Subcutaneous abdominal adipose tissue (tissue), 5 donors: ENCODE measurements around the gene JADE1.
A peak's percentile ranks its signal among the peaks of the same experiment; 100 is the strongest.

ENCODE experiments used
- H3K27ac ChIP-seq: one replicate; pipeline ENCODE4 v1.7.0; 2013; ENCODE audit warnings: low read depth, mild to moderate bottlenecking, inconsistent platforms, low read length, moderate library complexity
- H3K27me3 ChIP-seq, 5 donors: one replicate each; pipeline ENCODE4 v1.7.0; 2013; ENCODE audit warnings: low read length in 5 of 5, inconsistent platforms in 1 of 5; ENCODE audit not compliant: control insufficient read depth in 5 of 5, insufficient read depth in 4 of 5
- H3K36me3 ChIP-seq, 5 donors: one replicate each; pipeline ENCODE4 v1.7.0; 2013; ENCODE audit warnings: low read length in 5 of 5; ENCODE audit not compliant: control insufficient read depth in 5 of 5, insufficient read depth in 5 of 5
- H3K4me1 ChIP-seq, 5 donors: one replicate each; pipeline ENCODE4 v1.7.0; 2013; ENCODE audit warnings: low read length in 5 of 5, mild to moderate bottlenecking in 3 of 5, moderate library complexity in 1 of 5; ENCODE audit not compliant: control insufficient read depth in 5 of 5, insufficient read depth in 5 of 5
- H3K4me3 ChIP-seq, 5 donors: one replicate each; pipeline ENCODE4 v1.7.0; 2013; ENCODE audit warnings: low read length in 5 of 5, low read depth in 1 of 5
- H3K9ac ChIP-seq, 5 donors: one replicate each; pipeline ENCODE4 v1.7.0; 2013; ENCODE audit warnings: low read length in 5 of 5, mild to moderate bottlenecking in 4 of 5, moderate library complexity in 3 of 5
- H3K9me3 ChIP-seq, 5 donors: one replicate each; pipeline ENCODE4 v1.7.0; 2013; ENCODE audit warnings: low read length in 5 of 5; ENCODE audit not compliant: control insufficient read depth in 5 of 5
- donor health status: healthy.
- donor health status: healthy.
- donor health status: healthy.
- donor health status: healthy.
- donor health status: healthy.

JADE1 gene

DNA sequence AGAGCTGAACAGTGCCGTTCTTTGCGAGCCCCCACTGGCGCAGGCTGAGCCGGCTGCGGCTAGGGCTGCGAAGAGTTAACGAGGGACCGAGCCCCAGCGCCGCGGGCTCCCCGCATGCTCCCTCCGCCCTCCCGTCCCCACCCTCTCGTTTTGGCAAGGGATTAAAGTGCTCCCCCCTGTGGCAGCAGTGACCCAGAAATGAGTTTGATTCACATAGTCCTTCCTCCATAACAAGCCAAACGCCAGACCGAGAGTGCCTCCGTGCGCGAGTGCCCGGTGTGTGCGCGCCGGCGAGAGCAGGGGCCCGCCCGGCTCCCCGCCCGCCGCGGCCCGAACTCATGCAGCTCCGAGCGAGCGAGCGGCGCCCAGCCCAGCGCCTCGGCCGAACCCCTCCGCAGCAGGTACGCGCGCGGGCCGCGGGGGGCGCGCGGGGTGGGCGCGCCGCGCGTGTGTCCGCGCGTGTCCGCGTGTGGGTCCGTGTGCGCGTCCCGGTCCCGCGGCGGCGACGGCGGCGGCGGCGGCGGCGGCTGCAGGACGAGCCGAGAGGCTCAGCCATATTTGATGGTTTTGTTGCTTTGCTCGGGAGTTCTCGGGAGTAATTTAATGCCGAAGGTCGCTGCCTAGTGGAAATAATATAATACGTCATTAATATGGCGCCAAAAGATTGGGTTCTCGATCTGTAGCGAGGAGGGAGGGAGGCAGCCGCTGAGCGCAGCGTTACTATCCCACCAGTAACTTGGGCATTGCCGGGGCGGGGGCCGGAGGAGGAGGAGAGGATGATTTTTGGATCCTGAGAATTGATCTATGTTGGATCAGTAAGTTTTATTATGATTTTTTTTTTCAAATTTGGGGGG, at the start of gene JADE1:
Gene JADE1, plus strand, starts transcription at position 224 of the 854 bp plus-strand sequence. CDS start 22,059 bp downstream, outside the sequence.
- Histone ChIP-seq H3K9ac (peak within 1 kb of the TSS; percentile 76 to 83 (median 80)), H3K36me3 (no peaks in the 10 kb centered on the region), H3K27ac (peak within 1 kb of the TSS; percentile 93), H3K27me3 (no peaks in the 10 kb centered on the region), H3K4me3 (peak within 1 kb of the TSS; percentile 88 to 99 (median 92)), H3K9me3 (no peaks in the 10 kb centered on the region), H3K4me1 (peaks cover 0 to 25% (median 19%) of the 10 kb centered on the region in 5 donors)

DNA sequence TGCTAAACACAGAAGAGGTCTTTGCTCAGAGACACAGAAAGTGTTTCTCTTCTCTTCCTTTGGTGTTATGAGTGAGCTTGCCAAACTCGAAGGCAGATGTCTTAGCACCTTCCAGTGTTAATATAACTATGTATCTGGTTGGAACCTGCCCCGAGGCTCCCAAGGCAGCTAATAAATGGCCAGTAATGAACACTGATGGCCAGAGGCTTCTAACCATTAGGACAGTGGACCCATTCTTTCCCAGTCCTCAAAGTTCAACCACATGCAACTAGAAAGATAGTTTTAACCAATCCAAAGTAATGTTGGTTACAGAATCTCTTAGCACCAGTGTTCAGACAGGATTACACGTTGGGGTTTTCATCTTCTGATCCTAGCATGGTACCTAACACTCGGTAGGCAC, 42.7 kb upstream of the JADE1 start:
- Histone ChIP-seq H3K27me3 (no peaks in the 10 kb centered on the region), H3K9ac (no peak overlapping the region), H3K4me1 (no peaks in the 10 kb centered on the region), H3K36me3 (no peaks in the 10 kb centered on the region), H3K4me3 (no peak overlapping the region), H3K9me3 (no peaks in the 10 kb centered on the region), H3K27ac (no peak overlapping the region)

DNA sequence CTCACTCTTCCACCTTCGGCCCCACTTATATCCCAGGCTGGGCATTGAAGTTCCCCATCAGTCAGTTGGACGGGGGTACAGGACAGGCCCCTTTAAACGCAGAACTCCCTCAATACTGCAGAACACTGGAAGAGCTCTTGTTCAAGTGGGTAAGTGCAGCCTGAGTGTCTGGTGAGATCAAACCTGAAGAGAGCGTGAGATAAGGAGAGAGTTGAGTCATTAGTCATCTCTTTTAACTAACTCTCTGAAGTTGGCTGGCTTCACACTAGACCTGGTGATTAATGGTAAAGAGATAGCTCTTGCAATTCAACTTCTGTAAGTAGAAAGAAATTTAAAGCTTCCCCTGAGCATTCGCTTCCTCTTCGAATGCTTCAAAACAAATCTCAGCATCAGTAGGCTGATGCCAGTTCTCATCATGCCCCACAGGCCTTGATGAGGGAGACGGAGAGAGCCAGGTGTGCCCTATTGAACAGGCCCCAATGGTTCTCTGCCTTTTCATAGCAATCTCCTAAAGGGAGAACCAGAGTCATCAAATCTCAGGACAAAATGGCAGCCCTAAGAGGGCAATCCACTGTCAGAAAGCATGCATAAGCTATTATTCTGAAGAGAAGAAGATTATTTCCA, 41.0 kb upstream of the JADE1 start:
- Histone ChIP-seq H3K4me1 (no peaks in the 10 kb centered on the region), H3K27me3 (no peaks in the 10 kb centered on the region), H3K27ac (no peak overlapping the region), H3K9ac (no peak overlapping the region), H3K4me3 (no peak overlapping the region), H3K36me3 (no peaks in the 10 kb centered on the region), H3K9me3 (no peaks in the 10 kb centered on the region)

DNA sequence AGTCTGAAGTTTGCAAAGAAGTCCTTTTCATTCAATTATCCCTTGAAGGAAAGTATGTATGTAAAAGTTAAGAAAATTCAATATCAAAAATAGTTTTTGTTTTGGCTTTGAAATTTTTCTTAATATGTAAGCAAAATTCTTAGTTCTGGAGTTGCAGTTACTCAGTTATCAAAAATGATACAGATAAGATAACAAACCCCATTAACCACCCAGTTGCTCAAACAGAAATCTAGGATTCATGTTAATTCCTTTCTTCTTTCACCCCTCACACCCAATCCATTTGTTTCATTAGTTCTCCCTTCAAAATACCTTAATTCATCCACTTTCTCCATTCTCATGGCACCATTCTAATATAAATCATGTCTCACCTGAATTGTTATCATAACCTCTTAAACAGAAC, 40.5 kb upstream of the JADE1 start:
- no peaks in the 10 kb centered on the region for H3K9me3 ChIP-seq
- H3K36me3 ChIP-seq: no peaks in the 10 kb centered on the region
- H3K27me3 ChIP-seq: no peaks in the 10 kb centered on the region
- H3K4me3 ChIP-seq: no peak overlapping the region
- no peaks in the 10 kb centered on the region for H3K4me1 ChIP-seq
- H3K9ac ChIP-seq: no peak overlapping the region
- no peak overlapping the region for H3K27ac ChIP-seq

DNA sequence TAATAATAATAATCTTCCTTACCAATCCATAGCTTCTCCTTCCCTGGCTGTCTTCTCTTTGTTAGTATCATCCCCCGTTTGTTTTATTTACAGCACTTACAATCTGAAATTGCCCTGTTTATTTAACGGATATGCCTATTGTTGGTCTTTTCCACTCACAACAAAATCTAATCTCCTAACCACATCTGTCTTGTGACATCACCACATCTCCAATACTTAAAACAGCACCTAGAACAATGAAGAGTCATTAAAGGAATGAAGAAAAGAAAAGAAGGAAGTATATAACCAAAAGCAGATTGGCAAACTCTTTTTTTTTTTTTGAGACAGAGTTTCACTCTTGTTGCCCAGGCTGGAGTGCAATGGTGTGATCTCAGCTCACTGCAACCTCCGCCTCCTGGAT, 38.7 kb upstream of the JADE1 start:
- H3K27me3 ChIP-seq: no peaks in the 10 kb centered on the region
- H3K27ac ChIP-seq: no peak overlapping the region
- no peak overlapping the region for H3K9ac ChIP-seq
- H3K4me3 ChIP-seq: no peak overlapping the region
- no peaks in the 10 kb centered on the region for H3K4me1 ChIP-seq
- no peaks in the 10 kb centered on the region for H3K9me3 ChIP-seq
- no peaks in the 10 kb centered on the region for H3K36me3 ChIP-seq

DNA sequence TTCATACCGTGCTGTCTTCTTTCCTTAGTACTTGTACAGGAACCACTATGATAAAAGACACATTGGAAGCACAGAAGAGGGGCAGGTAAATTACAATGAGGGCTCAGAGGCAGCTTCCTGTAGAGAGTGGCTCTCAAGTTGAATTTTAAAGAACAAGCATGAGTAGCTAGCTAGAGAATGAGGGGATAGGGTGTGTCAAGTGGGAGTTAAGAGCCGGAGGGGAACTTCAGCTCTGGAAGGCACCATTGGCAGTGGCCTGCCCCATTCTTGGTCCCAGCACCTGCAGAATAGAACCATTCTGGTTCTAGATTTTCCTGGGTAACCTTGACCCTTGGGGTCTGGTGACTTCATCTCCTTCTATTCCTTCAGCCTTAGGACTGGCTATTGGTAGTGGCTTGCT, 34.0 kb upstream of the JADE1 start:
- Histone ChIP-seq H3K36me3 (no peaks in the 10 kb centered on the region), H3K4me3 (no peak overlapping the region), H3K9ac (no peak overlapping the region), H3K27ac (no peak overlapping the region), H3K9me3 (no peaks in the 10 kb centered on the region), H3K4me1 (no peaks in the 10 kb centered on the region), H3K27me3 (no peaks in the 10 kb centered on the region)

DNA sequence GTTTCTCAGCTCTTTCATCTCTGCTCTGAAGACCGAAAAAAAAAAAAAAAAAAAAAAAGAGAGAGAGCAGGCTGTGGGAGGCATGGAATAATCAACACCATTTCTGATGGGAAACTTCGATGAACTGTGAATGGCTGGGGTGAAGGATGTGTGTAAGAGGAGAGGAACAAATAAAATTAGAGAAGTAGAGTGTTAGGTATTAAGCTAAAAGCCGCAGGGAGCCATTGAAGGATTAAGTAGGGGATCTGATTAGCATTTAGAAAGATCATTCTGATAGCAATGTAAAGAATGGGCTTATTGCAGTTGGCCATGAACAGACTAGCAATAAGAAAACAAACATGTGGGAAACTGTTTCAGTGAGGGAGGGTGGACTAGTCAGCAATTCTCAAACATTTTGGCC, 33.6 kb upstream of the JADE1 start:
- H3K9me3 ChIP-seq: no peaks in the 10 kb centered on the region
- H3K27ac ChIP-seq: no peak overlapping the region
- H3K4me1 ChIP-seq: no peaks in the 10 kb centered on the region
- no peaks in the 10 kb centered on the region for H3K36me3 ChIP-seq
- no peaks in the 10 kb centered on the region for H3K27me3 ChIP-seq
- H3K4me3 ChIP-seq: no peak overlapping the region
- no peak overlapping the region for H3K9ac ChIP-seq

DNA sequence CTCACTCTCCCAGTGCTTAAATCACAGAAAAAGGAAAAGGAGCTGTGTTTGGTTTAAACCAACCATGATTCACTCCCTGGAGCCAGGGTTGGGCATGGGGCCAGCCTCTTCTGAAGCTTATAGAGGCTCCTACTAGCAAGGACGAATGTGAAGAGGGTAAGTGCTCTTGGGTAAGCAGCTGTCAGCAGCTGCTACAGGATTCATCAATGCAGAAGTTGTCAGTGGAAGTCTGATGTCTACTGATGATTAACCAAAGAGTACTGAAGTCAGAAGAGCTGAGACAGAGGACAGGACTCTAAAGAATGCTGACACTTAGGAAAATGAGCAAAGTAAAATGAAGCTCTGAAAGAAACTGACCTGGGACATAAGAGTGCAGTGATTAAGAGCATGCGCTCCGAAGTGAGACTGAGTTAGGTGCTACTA, 32.7 kb upstream of the JADE1 start:
- Histone ChIP-seq H3K4me1 (no peaks in the 10 kb centered on the region), H3K9me3 (no peaks in the 10 kb centered on the region), H3K27ac (no peak overlapping the region), H3K4me3 (no peak overlapping the region), H3K27me3 (no peaks in the 10 kb centered on the region), H3K36me3 (no peaks in the 10 kb centered on the region), H3K9ac (no peak overlapping the region)

DNA sequence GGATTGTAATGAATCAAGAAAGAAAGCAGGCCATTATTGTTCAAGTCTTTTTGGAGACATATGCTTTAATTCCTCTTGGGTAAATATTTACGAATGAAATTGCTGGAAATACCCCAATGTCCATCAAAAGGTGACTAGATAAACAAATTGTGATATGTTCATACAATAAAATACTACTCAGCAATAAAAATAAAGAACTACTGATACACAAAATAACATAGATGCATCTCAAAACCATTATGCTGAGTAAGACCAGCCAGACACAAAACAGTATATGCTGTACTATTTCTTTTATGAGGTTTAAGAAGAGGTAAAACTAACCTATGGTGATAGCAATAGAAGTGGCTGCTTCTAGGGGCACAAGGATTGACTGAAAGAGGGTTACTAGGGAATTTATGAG, 28.8 kb upstream of the JADE1 start:
- no peaks in the 10 kb centered on the region for H3K27me3 ChIP-seq
- peaks cover 0 to 13% (median 4%) of the 10 kb centered on the region in 5 donors for H3K4me1 ChIP-seq
- no peaks in the 10 kb centered on the region for H3K9me3 ChIP-seq
- no peak overlapping the region for H3K27ac ChIP-seq
- no peaks in the 10 kb centered on the region for H3K36me3 ChIP-seq
- no peak overlapping the region for H3K4me3 ChIP-seq
- H3K9ac ChIP-seq: no peak overlapping the region

DNA sequence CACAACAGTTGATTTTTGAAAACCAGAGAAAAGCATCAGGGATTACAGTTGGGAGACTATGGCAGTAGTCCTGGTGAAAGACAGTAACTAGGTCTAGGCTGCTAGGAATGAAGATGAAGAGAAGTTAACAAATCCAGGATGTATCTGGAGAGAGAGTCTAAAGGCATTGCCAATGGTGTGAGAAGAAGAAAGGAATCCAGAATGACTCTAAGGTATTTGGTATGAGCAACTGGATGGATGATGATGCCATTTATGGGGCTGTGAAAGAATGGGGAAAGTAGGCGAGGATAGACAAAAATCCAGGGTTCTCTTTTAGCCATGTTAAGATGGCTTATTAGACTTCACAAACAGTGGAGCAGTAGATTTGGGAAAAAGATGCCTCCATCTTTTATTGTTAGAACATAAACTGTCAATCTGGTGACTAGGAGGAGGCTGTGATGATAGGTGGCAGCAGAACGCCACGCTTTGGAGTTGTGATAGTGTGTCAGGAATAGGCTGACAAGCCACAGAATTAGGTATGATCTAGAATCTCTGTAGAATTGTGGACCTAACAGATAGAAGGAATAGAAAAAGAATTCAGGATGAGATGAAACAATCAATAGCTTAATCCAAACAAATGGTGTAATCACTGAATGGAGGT, 27.3 kb upstream of the JADE1 start:
- Histone ChIP-seq H3K9ac (peak overlapping the region in 1 of 5 donors; percentile 46), H3K27ac (peak overlapping the region; percentile 85), H3K9me3 (no peaks in the 10 kb centered on the region), H3K36me3 (no peaks in the 10 kb centered on the region), H3K4me3 (no peak overlapping the region), H3K4me1 (peaks cover 0 to 13% (median 4%) of the 10 kb centered on the region in 5 donors), H3K27me3 (no peaks in the 10 kb centered on the region)
